Measurements from ENCODE around the gene ATG3. TPM values are rescaled to one million over a fixed set of nuclear protein-coding genes. Genes with fewer than 3 reads are reported as not detected.

The ATG3 gene
- total RNA-seq, 1 donor from 2014 or later, result 73.3 TPM

DNA sequence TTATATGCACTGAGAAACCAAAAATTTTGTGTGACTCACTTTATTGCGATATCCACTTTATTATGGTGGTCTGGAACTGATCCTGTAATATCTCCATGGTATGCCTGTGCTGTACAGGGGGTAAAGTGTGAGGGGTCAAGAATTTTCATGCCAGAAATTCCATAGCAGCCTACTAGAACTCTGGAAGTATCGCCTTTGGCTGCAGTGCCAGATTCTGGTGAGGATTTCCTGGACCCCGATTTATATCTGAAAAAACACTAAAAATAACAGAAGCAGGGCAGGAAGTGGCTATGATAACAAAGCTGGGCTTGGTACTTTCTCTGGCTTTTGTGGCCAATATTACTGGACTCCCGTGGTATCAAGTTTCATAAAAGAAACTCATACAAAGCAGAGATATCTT, 42.8 kb upstream of the ATG3 start:
- TF ChIP-seq, protein P1, sequence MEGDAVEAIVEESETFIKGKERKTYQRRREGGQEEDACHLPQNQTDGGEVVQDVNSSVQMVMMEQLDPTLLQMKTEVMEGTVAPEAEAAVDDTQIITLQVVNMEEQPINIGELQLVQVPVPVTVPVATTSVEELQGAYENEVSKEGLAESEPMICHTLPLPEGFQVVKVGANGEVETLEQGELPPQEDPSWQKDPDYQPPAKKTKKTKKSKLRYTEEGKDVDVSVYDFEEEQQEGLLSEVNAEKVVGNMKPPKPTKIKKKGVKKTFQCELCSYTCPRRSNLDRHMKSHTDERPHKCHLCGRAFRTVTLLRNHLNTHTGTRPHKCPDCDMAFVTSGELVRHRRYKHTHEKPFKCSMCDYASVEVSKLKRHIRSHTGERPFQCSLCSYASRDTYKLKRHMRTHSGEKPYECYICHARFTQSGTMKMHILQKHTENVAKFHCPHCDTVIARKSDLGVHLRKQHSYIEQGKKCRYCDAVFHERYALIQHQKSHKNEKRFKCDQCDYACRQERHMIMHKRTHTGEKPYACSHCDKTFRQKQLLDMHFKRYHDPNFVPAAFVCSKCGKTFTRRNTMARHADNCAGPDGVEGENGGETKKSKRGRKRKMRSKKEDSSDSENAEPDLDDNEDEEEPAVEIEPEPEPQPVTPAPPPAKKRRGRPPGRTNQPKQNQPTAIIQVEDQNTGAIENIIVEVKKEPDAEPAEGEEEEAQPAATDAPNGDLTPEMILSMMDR (IDR thresholded peaks at IDR 0.05), result no peak
- no peak overlapping the region for H3K4me3 ChIP-seq
- H3K4me1 ChIP-seq, result no peaks in the 10 kb centered on the region
- H3K36me3 ChIP-seq, result peaks cover 0 to 10% of the 10 kb centered on the region in 2 donors
- no peak for DNase-seq (ENCODE audit: low spot score in 2 of 2)
- no peaks in the 10 kb centered on the region for H3K9me3 ChIP-seq
- H3K27me3 ChIP-seq, result no peaks in the 10 kb centered on the region
- no peak overlapping the region for H3K27ac ChIP-seq
- intact Hi-C loops (cut with DNase I), result no loop called here

GRCh38 chr3:112602217-112602838, 40.6 kb upstream of the ATG3 start:
- Histone ChIP-seq H3K27ac (no peak overlapping the region), H3K36me3 (peaks cover 0 to 10% of the 10 kb centered on the region in 2 donors), H3K27me3 (no peaks in the 10 kb centered on the region), H3K4me1 (no peaks in the 10 kb centered on the region), H3K4me3 (no peak overlapping the region), H3K9me3 (no peaks in the 10 kb centered on the region)
- TF ChIP-seq, protein P1 (IDR thresholded peaks at IDR 0.05), result no peak
- DNase-seq (ENCODE audit: low spot score in 2 of 2), result no peak
- intact Hi-C loops (cut with DNase I), result no loop called here

- Histone ChIP-seq H3K36me3 (no peaks in the 10 kb centered on the region), H3K27ac (no peak overlapping the region), H3K4me3 (no peak overlapping the region), H3K27me3 (no peaks in the 10 kb centered on the region), H3K4me1 (no peaks in the 10 kb centered on the region), H3K9me3 (no peaks in the 10 kb centered on the region)
- TF ChIP-seq, protein P1 (IDR thresholded peaks at IDR 0.05), result no peak
- no peak for DNase-seq (ENCODE audit: low spot score in 2 of 2)
- intact Hi-C loops (cut with DNase I), result no loop called here
These were observed 37.0 kb upstream of the ATG3 start for GRCh38 chr3:112598731-112599130.

- H3K4me3 ChIP-seq, result no peak overlapping the region
- DNase-seq (ENCODE audit: low spot score in 2 of 2), result no peak
- intact Hi-C loops (cut with DNase I), result no loop called here
- no peak overlapping the region for H3K27ac ChIP-seq
- no peaks in the 10 kb centered on the region for H3K4me1 ChIP-seq
- TF ChIP-seq, protein P1 (IDR thresholded peaks at IDR 0.05), result no peak
- no peaks in the 10 kb centered on the region for H3K27me3 ChIP-seq
- peaks cover 3 to 7% of the 10 kb centered on the region in 2 donors for H3K36me3 ChIP-seq
- no peaks in the 10 kb centered on the region for H3K9me3 ChIP-seq
These were observed 36.2 kb upstream of the ATG3 start for GRCh38 chr3:112597945-112598344.

DNA sequence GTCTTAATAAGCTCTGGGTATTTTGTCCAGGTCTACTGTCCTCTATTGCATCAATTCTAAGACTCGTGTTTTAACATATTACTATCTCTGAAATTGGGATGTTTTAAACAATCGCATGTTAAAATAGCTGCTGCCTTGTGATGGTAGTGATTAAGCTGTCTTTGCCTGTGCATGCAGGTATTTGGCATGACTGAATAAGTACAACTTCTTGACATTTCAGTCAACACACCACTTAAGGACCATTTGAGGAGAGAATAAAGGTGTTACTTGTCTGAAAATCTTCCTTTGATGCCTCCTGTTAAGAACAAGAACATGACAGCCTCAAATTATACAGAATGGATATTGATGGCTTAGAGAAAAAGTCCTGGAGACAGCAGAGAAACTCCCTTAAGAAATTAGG, 33.1 kb upstream of the ATG3 start:
- peaks cover 3 to 24% of the 10 kb centered on the region in 2 donors for H3K36me3 ChIP-seq
- H3K27me3 ChIP-seq, result no peaks in the 10 kb centered on the region

More for the DNA sequence above, 33.1 kb upstream of the ATG3 start:
- Histone ChIP-seq H3K4me1 (no peaks in the 10 kb centered on the region), H3K27ac (no peak overlapping the region), H3K4me3 (no peak overlapping the region), H3K9me3 (no peaks in the 10 kb centered on the region)
- no peak for DNase-seq (ENCODE audit: low spot score in 2 of 2)
- TF ChIP-seq, protein P1 (IDR thresholded peaks at IDR 0.05), result no peak
- intact Hi-C loops (cut with DNase I), result no loop called here

Measured in ascending aorta (tissue), 2 donors.